ENCODE results near the gene LCE7A. TPM values are rescaled to one million over a fixed set of nuclear protein-coding genes. Genes with fewer than 3 reads are reported as not detected.

The LCE7A gene
- total and polyA plus RNA-seq, 2 donors from 2014 or later = not detected

DNA sequence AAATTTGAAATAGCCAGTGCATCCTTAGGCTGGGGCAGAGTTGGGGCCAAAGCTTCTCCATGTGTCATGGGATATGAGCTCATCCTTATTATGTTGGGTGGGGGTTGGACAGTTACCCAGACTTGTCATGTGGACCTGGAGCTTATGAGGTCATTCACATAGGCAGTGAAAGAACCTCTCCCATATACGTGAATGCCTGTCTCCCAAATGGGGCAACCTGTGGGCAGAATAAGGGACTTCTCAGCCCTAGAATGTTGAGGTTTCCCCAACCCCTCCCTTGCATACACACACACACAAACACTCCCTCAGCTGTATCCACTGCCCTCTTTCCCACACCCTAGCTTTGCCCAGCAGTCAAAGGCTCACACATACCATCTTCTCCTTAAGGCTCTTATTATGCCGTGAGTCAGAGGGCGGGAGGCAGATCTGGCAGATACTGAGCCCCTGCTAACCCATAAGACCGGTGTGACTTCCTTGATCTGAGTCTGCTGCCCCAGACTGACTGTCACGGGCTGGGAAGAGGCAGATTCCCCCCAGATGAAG, 46.3 kb downstream of the LCE7A start:
- no peak overlapping the region for H3K9ac ChIP-seq (ENCODE audit: low read length in 3 of 3)
- H3K9me3 ChIP-seq (ENCODE audit: control insufficient read depth in 2 of 3, insufficient read depth in 1 of 3, low read length in 3 of 3) = no peaks in the 10 kb centered on the region
- H3K4me1 ChIP-seq (ENCODE audit: control insufficient read depth in 2 of 3, insufficient read depth in 2 of 3, low read depth in 1 of 3, low read length in 3 of 3) = no peaks in the 10 kb centered on the region
- FAIRE-seq (no peak), DNase-seq (no peak)
- no peaks in the 10 kb centered on the region for H3K27me3 ChIP-seq (ENCODE audit: control insufficient read depth, insufficient read depth, low read length)
- no peaks in the 10 kb centered on the region for H3K36me3 ChIP-seq (ENCODE audit: control insufficient read depth in 2 of 3, insufficient read depth in 3 of 3, low read length in 3 of 3)
- intact Hi-C loops (cut with DNase I) = no loop called here
- TF ChIP-seq, protein P1, sequence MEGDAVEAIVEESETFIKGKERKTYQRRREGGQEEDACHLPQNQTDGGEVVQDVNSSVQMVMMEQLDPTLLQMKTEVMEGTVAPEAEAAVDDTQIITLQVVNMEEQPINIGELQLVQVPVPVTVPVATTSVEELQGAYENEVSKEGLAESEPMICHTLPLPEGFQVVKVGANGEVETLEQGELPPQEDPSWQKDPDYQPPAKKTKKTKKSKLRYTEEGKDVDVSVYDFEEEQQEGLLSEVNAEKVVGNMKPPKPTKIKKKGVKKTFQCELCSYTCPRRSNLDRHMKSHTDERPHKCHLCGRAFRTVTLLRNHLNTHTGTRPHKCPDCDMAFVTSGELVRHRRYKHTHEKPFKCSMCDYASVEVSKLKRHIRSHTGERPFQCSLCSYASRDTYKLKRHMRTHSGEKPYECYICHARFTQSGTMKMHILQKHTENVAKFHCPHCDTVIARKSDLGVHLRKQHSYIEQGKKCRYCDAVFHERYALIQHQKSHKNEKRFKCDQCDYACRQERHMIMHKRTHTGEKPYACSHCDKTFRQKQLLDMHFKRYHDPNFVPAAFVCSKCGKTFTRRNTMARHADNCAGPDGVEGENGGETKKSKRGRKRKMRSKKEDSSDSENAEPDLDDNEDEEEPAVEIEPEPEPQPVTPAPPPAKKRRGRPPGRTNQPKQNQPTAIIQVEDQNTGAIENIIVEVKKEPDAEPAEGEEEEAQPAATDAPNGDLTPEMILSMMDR (IDR thresholded peaks at IDR 0.05; ENCODE audit: borderline replicate concordance, extremely low read depth, insufficient read depth) = no peak
- no peak overlapping the region for H3K27ac ChIP-seq (ENCODE audit: low read depth in 2 of 2, low read length in 2 of 2)
- H3K4me3 ChIP-seq (ENCODE audit: low read length in 3 of 3) = no peak overlapping the region

DNA sequence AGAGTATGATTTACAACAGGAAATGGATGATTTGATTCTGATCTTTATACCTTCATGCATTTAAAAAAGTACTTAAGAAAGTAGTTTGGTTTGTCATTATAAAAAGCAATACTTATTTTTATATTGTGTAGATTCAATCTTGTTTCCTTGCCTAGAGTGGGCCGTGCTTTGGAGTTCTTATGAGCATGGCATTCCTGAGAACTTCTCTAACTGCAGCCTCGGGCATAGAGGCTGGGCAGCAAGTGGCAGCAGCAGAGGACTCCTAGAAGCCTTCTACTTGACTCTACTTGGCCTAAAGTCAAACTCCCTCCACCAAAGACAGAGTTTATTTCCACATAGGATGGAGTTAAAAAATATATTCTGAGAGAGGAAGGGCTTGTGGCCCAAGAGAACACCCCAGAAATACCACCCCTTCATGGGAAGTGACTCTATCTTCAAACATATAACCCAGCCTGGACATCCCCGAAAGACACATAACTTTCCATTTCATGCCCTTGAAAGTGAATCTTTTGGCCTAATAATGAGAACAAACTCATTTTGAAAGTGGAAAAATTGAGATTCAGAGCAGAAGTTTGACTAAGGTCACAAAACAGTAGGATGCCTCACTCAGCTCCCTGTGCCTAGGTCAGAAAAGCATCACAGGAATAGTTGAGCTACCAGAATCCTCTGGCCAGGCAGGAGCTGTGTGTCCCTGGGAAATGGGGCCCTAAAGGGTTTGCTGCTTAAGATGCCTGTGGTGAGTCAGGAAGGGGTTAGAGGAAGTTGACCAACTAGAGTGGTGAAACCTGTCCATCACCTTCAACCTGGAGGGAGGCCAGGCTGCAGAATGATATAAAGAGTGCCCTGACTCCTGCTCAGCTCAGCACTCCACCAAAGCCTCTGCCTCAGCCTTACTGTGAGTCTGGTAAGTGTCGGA, 48.1 kb downstream of the LCE7A start, which contains the start of gene IVL:
Gene IVL, plus strand, starts transcription at position 861 of the 916 bp plus-strand sequence. CDS start 1,252 bp downstream, outside the sequence.
- Histone ChIP-seq H3K27ac (ENCODE audit: low read depth in 2 of 2, low read length in 2 of 2) (no peak within 1 kb of the TSS), H3K9ac (ENCODE audit: low read length in 3 of 3) (no peak within 1 kb of the TSS), H3K27me3 (ENCODE audit: control insufficient read depth, insufficient read depth, low read length) (no peaks in the 10 kb centered on the region), H3K9me3 (ENCODE audit: control insufficient read depth in 2 of 3, insufficient read depth in 1 of 3, low read length in 3 of 3) (no peaks in the 10 kb centered on the region), H3K4me1 (ENCODE audit: control insufficient read depth in 2 of 3, insufficient read depth in 2 of 3, low read depth in 1 of 3, low read length in 3 of 3) (no peaks in the 10 kb centered on the region), H3K36me3 (ENCODE audit: control insufficient read depth in 2 of 3, insufficient read depth in 3 of 3, low read length in 3 of 3) (no peaks in the 10 kb centered on the region), H3K4me3 (ENCODE audit: low read length in 3 of 3) (no peak within 1 kb of the TSS)
- TF ChIP-seq, protein P1 (IDR thresholded peaks at IDR 0.05; ENCODE audit: borderline replicate concordance, extremely low read depth, insufficient read depth) = no peak
- DNase-seq (no peak), FAIRE-seq (no peak)
- intact Hi-C loops (cut with DNase I) = no loop called here

DNA sequence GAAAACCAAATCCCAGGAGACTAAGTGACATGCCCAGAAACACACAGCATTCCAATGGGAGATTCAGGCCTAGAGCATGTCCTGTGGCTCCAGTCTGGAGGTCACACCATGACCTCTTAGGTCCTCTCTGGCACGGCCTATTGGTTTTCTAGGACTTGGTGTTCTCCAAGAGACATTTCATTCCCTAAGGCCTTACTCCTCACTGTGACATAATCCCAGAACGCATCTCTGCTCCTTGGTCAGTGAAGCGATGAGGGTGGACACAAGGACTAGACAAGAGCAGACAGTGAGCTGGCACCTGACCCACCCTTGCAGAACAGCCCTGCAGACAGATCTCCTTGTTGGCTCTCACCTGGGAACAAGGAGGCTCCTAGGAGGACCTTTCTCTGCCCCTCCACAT, 49.4 kb downstream of the LCE7A start:
- no peaks in the 10 kb centered on the region for H3K4me1 ChIP-seq (ENCODE audit: control insufficient read depth in 2 of 3, insufficient read depth in 2 of 3, low read depth in 1 of 3, low read length in 3 of 3)
- H3K36me3 ChIP-seq (ENCODE audit: control insufficient read depth in 2 of 3, insufficient read depth in 3 of 3, low read length in 3 of 3) = no peaks in the 10 kb centered on the region
- no peaks in the 10 kb centered on the region for H3K9me3 ChIP-seq (ENCODE audit: control insufficient read depth in 2 of 3, insufficient read depth in 1 of 3, low read length in 3 of 3)
- FAIRE-seq (no peak), DNase-seq (no peak)
- TF ChIP-seq, protein P1 (IDR thresholded peaks at IDR 0.05; ENCODE audit: borderline replicate concordance, extremely low read depth, insufficient read depth) = no peak
- no peak overlapping the region for H3K9ac ChIP-seq (ENCODE audit: low read length in 3 of 3)
- H3K27me3 ChIP-seq (ENCODE audit: control insufficient read depth, insufficient read depth, low read length) = no peaks in the 10 kb centered on the region
- no peak overlapping the region for H3K27ac ChIP-seq (ENCODE audit: low read depth in 2 of 2, low read length in 2 of 2)
- intact Hi-C loops (cut with DNase I) = no loop called here
- no peak overlapping the region for H3K4me3 ChIP-seq (ENCODE audit: low read length in 3 of 3)

Other genes with a start within 250 kb of the LCE7A start
- gene LCE3B, start 246.2 kb upstream of the LCE7A start, total RNA-seq = not detected
- gene LCE3B, start 246.2 kb upstream of the LCE7A start, polyA plus RNA-seq (ENCODE audit: insufficient read depth, low read depth, low replicate concordance) = not detected
- not detected for gene LCE3A, start 236.9 kb upstream of the LCE7A start, total RNA-seq
- not detected for gene LCE3A, start 236.9 kb upstream of the LCE7A start, polyA plus RNA-seq (ENCODE audit: insufficient read depth, low read depth, low replicate concordance)
- not detected for gene LCE2D, start 196.6 kb upstream of the LCE7A start, total RNA-seq
- not detected for gene LCE2D, start 196.6 kb upstream of the LCE7A start, polyA plus RNA-seq (ENCODE audit: insufficient read depth, low read depth, low replicate concordance)
- not detected for gene LCE2C, start 184.7 kb upstream of the LCE7A start, total RNA-seq
- not detected for gene LCE2C, start 184.7 kb upstream of the LCE7A start, polyA plus RNA-seq (ENCODE audit: insufficient read depth, low read depth, low replicate concordance)
- gene LCE2B, start 173.9 kb upstream of the LCE7A start, total RNA-seq = not detected
- gene LCE2B, start 173.9 kb upstream of the LCE7A start, polyA plus RNA-seq (ENCODE audit: insufficient read depth, low read depth, low replicate concordance) = not detected
- not detected for gene LCE2A, start 161.7 kb upstream of the LCE7A start, total RNA-seq
- not detected for gene LCE2A, start 161.7 kb upstream of the LCE7A start, polyA plus RNA-seq (ENCODE audit: insufficient read depth, low read depth, low replicate concordance)
- gene LCE4A, start 151.8 kb upstream of the LCE7A start, total RNA-seq = not detected
- gene LCE4A, start 151.8 kb upstream of the LCE7A start, polyA plus RNA-seq (ENCODE audit: insufficient read depth, low read depth, low replicate concordance) = not detected
- gene KPRP, start 102.0 kb upstream of the LCE7A start, total RNA-seq = not detected
- not detected for gene KPRP, start 102.0 kb upstream of the LCE7A start, polyA plus RNA-seq (ENCODE audit: insufficient read depth, low read depth, low replicate concordance)
- not detected for gene LCE1F, start 84.9 kb upstream of the LCE7A start, total RNA-seq
- not detected for gene LCE1F, start 84.9 kb upstream of the LCE7A start, polyA plus RNA-seq (ENCODE audit: insufficient read depth, low read depth, low replicate concordance)
- gene LCE1E, start 73.7 kb upstream of the LCE7A start, total RNA-seq = not detected
- not detected for gene LCE1E, start 73.7 kb upstream of the LCE7A start, polyA plus RNA-seq (ENCODE audit: insufficient read depth, low read depth, low replicate concordance)
- not detected for gene LCE1D, start 63.3 kb upstream of the LCE7A start, total RNA-seq
- gene LCE1D, start 63.3 kb upstream of the LCE7A start, polyA plus RNA-seq (ENCODE audit: insufficient read depth, low read depth, low replicate concordance) = not detected
- not detected for gene LCE1C, start 53.3 kb upstream of the LCE7A start, total RNA-seq
- not detected for gene LCE1C, start 53.3 kb upstream of the LCE7A start, polyA plus RNA-seq (ENCODE audit: insufficient read depth, low read depth, low replicate concordance)
- not detected for gene LCE1B, start 48.0 kb upstream of the LCE7A start, total RNA-seq
- not detected for gene LCE1B, start 48.0 kb upstream of the LCE7A start, polyA plus RNA-seq (ENCODE audit: insufficient read depth, low read depth, low replicate concordance)
- gene LCE1A, start 32.5 kb upstream of the LCE7A start, total RNA-seq = not detected
- not detected for gene LCE1A, start 32.5 kb upstream of the LCE7A start, polyA plus RNA-seq (ENCODE audit: insufficient read depth, low read depth, low replicate concordance)
- gene LCE6A, start 17.1 kb upstream of the LCE7A start, total RNA-seq = not detected
- gene LCE6A, start 17.1 kb upstream of the LCE7A start, polyA plus RNA-seq (ENCODE audit: insufficient read depth, low read depth, low replicate concordance) = not detected
- gene SMCP, start 18.3 kb downstream of the LCE7A start, total RNA-seq = not detected
- not detected for gene SMCP, start 18.3 kb downstream of the LCE7A start, polyA plus RNA-seq (ENCODE audit: insufficient read depth, low read depth, low replicate concordance)
- gene IVL, start 48.5 kb downstream of the LCE7A start, total RNA-seq = not detected
- not detected for gene IVL, start 48.5 kb downstream of the LCE7A start, polyA plus RNA-seq (ENCODE audit: insufficient read depth, low read depth, low replicate concordance)
- gene SPRR5, start 87.2 kb downstream of the LCE7A start, total RNA-seq = not detected
- not detected for gene SPRR5, start 87.2 kb downstream of the LCE7A start, polyA plus RNA-seq (ENCODE audit: insufficient read depth, low read depth, low replicate concordance)
- gene SPRR4, start 110.7 kb downstream of the LCE7A start, total RNA-seq = not detected
- not detected for gene SPRR4, start 110.7 kb downstream of the LCE7A start, polyA plus RNA-seq (ENCODE audit: insufficient read depth, low read depth, low replicate concordance)
- not detected for gene SPRR1A, start 124.1 kb downstream of the LCE7A start, total RNA-seq
- not detected for gene SPRR1A, start 124.1 kb downstream of the LCE7A start, polyA plus RNA-seq (ENCODE audit: insufficient read depth, low read depth, low replicate concordance)
- not detected for gene SPRR3, start 141.8 kb downstream of the LCE7A start, total RNA-seq
- not detected for gene SPRR3, start 141.8 kb downstream of the LCE7A start, polyA plus RNA-seq (ENCODE audit: insufficient read depth, low read depth, low replicate concordance)
- not detected for gene SPRR1B, start 171.2 kb downstream of the LCE7A start, total RNA-seq
- not detected for gene SPRR1B, start 171.2 kb downstream of the LCE7A start, polyA plus RNA-seq (ENCODE audit: insufficient read depth, low read depth, low replicate concordance)
- gene SPRR2D, start 181.1 kb downstream of the LCE7A start, total RNA-seq = not detected
- not detected for gene SPRR2D, start 181.1 kb downstream of the LCE7A start, polyA plus RNA-seq (ENCODE audit: insufficient read depth, low read depth, low replicate concordance)
- gene SPRR2A, start 197.5 kb downstream of the LCE7A start, total RNA-seq = 0.60 TPM
- not detected for gene SPRR2A, start 197.5 kb downstream of the LCE7A start, polyA plus RNA-seq (ENCODE audit: insufficient read depth, low read depth, low replicate concordance)
- not detected for gene SPRR2B, start 211.6 kb downstream of the LCE7A start, total RNA-seq
- not detected for gene SPRR2B, start 211.6 kb downstream of the LCE7A start, polyA plus RNA-seq (ENCODE audit: insufficient read depth, low read depth, low replicate concordance)
- not detected for gene SPRR2E, start 234.5 kb downstream of the LCE7A start, total RNA-seq
- not detected for gene SPRR2E, start 234.5 kb downstream of the LCE7A start, polyA plus RNA-seq (ENCODE audit: insufficient read depth, low read depth, low replicate concordance)

All from kidney (tissue), 14 donors.